Measurements from ENCODE around the gene OR2V1.
"Not testable (repeated sequence)": the region's sequence is repeated elsewhere in the genome, so short reads cannot be mapped to it uniquely, and the experiment has no call there.

The OR2V1 gene

GRCh38 chr5:181171782-181172181 lies 40.8 kb upstream of the OR2V1 start:
- Histone ChIP-seq H3K4me3 (replicated peaks; ENCODE audit: insufficient read depth, low read length) (no peak overlapping the region), H3K27ac (replicated peaks) (no peak overlapping the region), H3K27me3 (ENCODE audit: insufficient read depth, poor library complexity, severe bottlenecking) (peaks cover 16% of the 10 kb centered on the region)
- TF ChIP-seq CTCF (IDR thresholded peaks at IDR 0.05; ENCODE audit: insufficient read depth, low read length) (no peak), POLR2AphosphoS5 (IDR thresholded peaks at IDR 0.05; ENCODE audit: low read depth) (no peak), SPI1 (IDR thresholded peaks at IDR 0.05; ENCODE audit: borderline replicate concordance, low read depth) (no peak)
- DNase-seq (ENCODE audit: low read depth in 1 of 2, low spot score in 1 of 2): no peak

GRCh38 chr5:181170996-181171395 lies 40.0 kb upstream of the OR2V1 start:
- peaks cover 16% of the 10 kb centered on the region for H3K27me3 ChIP-seq (ENCODE audit: insufficient read depth, poor library complexity, severe bottlenecking)
- no peak overlapping the region for H3K4me3 ChIP-seq (replicated peaks; ENCODE audit: insufficient read depth, low read length)

GRCh38 chr5:181170237-181170825 lies 39.4 kb upstream of the OR2V1 start:
- peaks cover 16% of the 10 kb centered on the region for H3K27me3 ChIP-seq (ENCODE audit: insufficient read depth, poor library complexity, severe bottlenecking)
- H3K27ac ChIP-seq (replicated peaks): no peak overlapping the region
- H3K4me3 ChIP-seq (replicated peaks; ENCODE audit: insufficient read depth, low read length): no peak overlapping the region
- TF ChIP-seq REST (IDR thresholded peaks at IDR 0.05; ENCODE audit: insufficient replicate concordance, low read depth) (no peak), GABPA (IDR thresholded peaks at IDR 0.05; ENCODE audit: low read depth) (no peak), POLR2AphosphoS5 (IDR thresholded peaks at IDR 0.05; ENCODE audit: low read depth) (no peak), SPI1 (IDR thresholded peaks at IDR 0.05; ENCODE audit: borderline replicate concordance, low read depth) (no peak), CTCF (IDR thresholded peaks at IDR 0.05; ENCODE audit: insufficient read depth, low read length) (no peak)
- DNase-seq (ENCODE audit: low read depth in 1 of 2, low spot score in 1 of 2): no peak

More at GRCh38 chr5:181170996-181171395, 40.0 kb upstream of the OR2V1 start:
- TF ChIP-seq REST (IDR thresholded peaks at IDR 0.05; ENCODE audit: insufficient replicate concordance, low read depth): no peak
- TF ChIP-seq CTCF (IDR thresholded peaks at IDR 0.05; ENCODE audit: insufficient read depth, low read length): no peak
- no peak for TF ChIP-seq POLR2AphosphoS5 (IDR thresholded peaks at IDR 0.05; ENCODE audit: low read depth)
- no peak overlapping the region for H3K27ac ChIP-seq (replicated peaks)
- no peak for DNase-seq (ENCODE audit: low read depth in 1 of 2, low spot score in 1 of 2)

GRCh38 chr5:181169459-181170236 lies 38.7 kb upstream of the OR2V1 start:
- H3K27me3 ChIP-seq (ENCODE audit: insufficient read depth, poor library complexity, severe bottlenecking): peaks cover 16% of the 10 kb centered on the region
- peak in 1 of 2 experiments; percentile 63 for DNase-seq (ENCODE audit: low read depth in 1 of 2, low spot score in 1 of 2)
- not testable (repeated sequence) for H3K4me3 ChIP-seq (replicated peaks; ENCODE audit: insufficient read depth, low read length); H3K27ac ChIP-seq (replicated peaks)

All from HL-60 (cell line).